AG10803 (cell line): ENCODE data around the gene SSX1.
"Not testable (repeated sequence)": the region's sequence is repeated elsewhere in the genome, so short reads cannot be mapped to it uniquely, and the experiment has no call there.

Experiments
- DNase-seq: peaks from one replicate; pipeline ENCODE4 v3.0.0; 2010; ENCODE audit warnings: low read depth
- H3K4me3 ChIP-seq: 2 replicates; pipeline ENCODE4 v1.5.1; 2011; ENCODE audit warnings: mild to moderate bottlenecking, low read length, control low read depth
- CTCF ChIP-seq: conservative IDR thresholded peaks from 2 replicates; pipeline ENCODE4 v1.5.1; 2011; ENCODE audit warnings: mild to moderate bottlenecking, low read length, control low read depth, inconsistent platforms

Gene SSX1

GRCh38 chrX:48255062-48255796 lies at the start of gene SSX1:
Gene SSX1 (plus strand): TSS chrX:48255392. CDS start chrX:48257242, 1,850 bp downstream.
- not testable (repeated sequence) for H3K4me3 ChIP-seq

GRCh38 chrX:48214341-48214740 lies 40.9 kb upstream of the SSX1 start:
- DNase-seq, H3K4me3 ChIP-seq: not testable (repeated sequence)

More at GRCh38 chrX:48255062-48255796, at the start of gene SSX1:
- DNase-seq, result not testable (repeated sequence)

GRCh38 chrX:48224196-48224595 lies 31.0 kb upstream of the SSX1 start:
- DNase-seq, H3K4me3 ChIP-seq: not testable (repeated sequence)

- DNase-seq, H3K4me3 ChIP-seq: not testable (repeated sequence)
Measured at GRCh38 chrX:48252945-48253344, 2.2 kb upstream of the SSX1 start.

GRCh38 chrX:48274365-48274764 lies 19.2 kb downstream of the SSX1 start:
- DNase-seq, H3K4me3 ChIP-seq: not testable (repeated sequence)

GRCh38 chrX:48278958-48279357 lies 23.8 kb downstream of the SSX1 start:
- H3K4me3 ChIP-seq, result no peak overlapping the region
- no peak for TF ChIP-seq CTCF
- peak; percentile 0 for DNase-seq

- not testable (repeated sequence) for H3K4me3 ChIP-seq, DNase-seq
Measured at GRCh38 chrX:48280729-48281128, 25.5 kb downstream of the SSX1 start.

GRCh38 chrX:48306175-48306574 lies 51.0 kb downstream of the SSX1 start:
- DNase-seq, result no peak
- no peak for TF ChIP-seq CTCF
- no peak overlapping the region for H3K4me3 ChIP-seq

GRCh38 chrX:48313996-48314395 lies 58.8 kb downstream of the SSX1 start:
- not testable (repeated sequence) for H3K4me3 ChIP-seq, DNase-seq
